HCT116 (cell line): ENCODE results near the gene MAP6D1. TPM values are rescaled to one million over a fixed set of nuclear protein-coding genes. Genes with fewer than 3 reads are reported as not detected.
A peak's percentile ranks its signal among the peaks of the same experiment; 100 is the strongest.

ENCODE experiments used
- ATAC-seq: fragments of 200-7000 bp; cut with Tn5 transposase; 2 replicates; pipeline ENCODE4 v1.9.1; 2020; ENCODE audit warnings: mild to moderate bottlenecking, moderate library complexity
- BruUV-seq: library from RNA; stranded (reverse); fragments of 400-500 nt; replicated peaks from 2 replicates; lab custom pipeline; 2021; lab: Mats Ljungman, UMichigan
- CTCF ChIA-PET: fragments of 300-600 bp; sonication (Branson Sonifier 250); formaldehyde crosslinking; loops from one replicate; lab custom pipeline; 2021; ENCODE audit warnings: antibody characterized with exemption; lab: Charles Lee
- POLR2A ChIA-PET: fragments of 300-600, 350-600 bp; sonication (Branson Sonifier 250); formaldehyde crosslinking; loops from one replicate; lab custom pipeline; 2021; ENCODE audit warnings: antibody characterized with exemption; lab: Charles Lee
- RAD21 ChIA-PET, 2 experiments: fragments of 300-600 bp; sonication (Branson Sonifier 250); formaldehyde crosslinking; loops; one replicate each; lab custom pipeline; 2023; ENCODE audit warnings: low total read pairs in 2 of 2; ENCODE audit not compliant: uncharacterized antibody in 2 of 2, unreplicated experiment in 2 of 2, low non-redundant PET in 1 of 2; lab: Charles Lee
- DNase-seq: peaks from one replicate; pipeline ENCODE4 v3.0.0-alpha.2; 2010; ENCODE audit warnings: low read depth, low spot score
- H2AFZ ChIP-seq: fragments of 200-600 bp; shearing (Covaris generic), sonication (generic); 2 replicates; pipeline ENCODE4 v1.6.1; 2017; ENCODE audit warnings: low read depth, mixed run types, mixed read lengths, antibody characterized with exemption, low read length; ENCODE audit not compliant: poor library complexity, severe bottlenecking
- H3K27ac ChIP-seq: 2 replicates; pipeline ENCODE4 v1.5.1; 2012; ENCODE audit warnings: low read depth, low read length
- H3K27me3 ChIP-seq: fragments of 200-600 bp; sonication (generic); 2 replicates; pipeline ENCODE4 v1.6.1; 2016; ENCODE audit warnings: mixed run types, low read length, mixed read lengths; ENCODE audit not compliant: insufficient read depth
- H3K36me3 ChIP-seq, 2 experiments: fragments of 200-500 bp in 1 of 2; fragments of 200-600 bp in 1 of 2; sonication (Bioruptor generic) in 1 of 2; sonication (generic) in 1 of 2; 2 replicates each; pipeline versions ENCODE4 v1.5.1 to v1.6.1; 2014 to 2016; ENCODE audit warnings: low read length in 2 of 2, inconsistent platforms in 1 of 2, mixed read lengths in 1 of 2, mixed run types in 1 of 2; ENCODE audit not compliant: insufficient read depth in 2 of 2, control insufficient read depth in 1 of 2
- H3K4me1 ChIP-seq, 2 experiments: fragments of 200-600 bp in 1 of 2; sonication (generic) in 1 of 2; 2 replicates each; pipeline versions ENCODE4 v1.5.1 to v1.6.1; 2012 to 2017; ENCODE audit warnings: low read length in 2 of 2, inconsistent platforms in 1 of 2, mild to moderate bottlenecking in 1 of 2, mixed read lengths in 1 of 2, mixed run types in 1 of 2, moderate library complexity in 1 of 2; ENCODE audit not compliant: insufficient read depth in 2 of 2, control insufficient read depth in 1 of 2
- H3K4me2 ChIP-seq: fragments of 200-600 bp; sonication (generic); 2 replicates; pipeline ENCODE4 v1.6.1; 2017; ENCODE audit warnings: mixed run types, low read length, mixed read lengths
- H3K4me3 ChIP-seq, 2 experiments: fragments of 200-600 bp in 1 of 2; sonication (generic) in 1 of 2; replicated peaks in 1 of 2; 2 replicates each; pipeline ENCODE4 v1.5.1; 2011 to 2016; ENCODE audit warnings: low read length in 2 of 2, control low read depth in 1 of 2, low read depth in 1 of 2, mild to moderate bottlenecking in 1 of 2, mixed read lengths in 1 of 2, mixed run types in 1 of 2
- H3K79me2 ChIP-seq: fragments of 200-600 bp; sonication (generic); 2 replicates; pipeline ENCODE4 v1.6.1; 2017; ENCODE audit warnings: mild to moderate bottlenecking, mixed run types, low read length, moderate library complexity, mixed read lengths; ENCODE audit not compliant: insufficient read depth
- H3K9ac ChIP-seq: fragments of 200-600 bp; sonication (generic); 2 replicates; pipeline ENCODE4 v1.6.1; 2016; ENCODE audit warnings: low read length, mixed read lengths
- H3K9me2 ChIP-seq: fragments of 200-600 bp; sonication (generic), shearing (Covaris generic); 2 replicates; pipeline ENCODE4 v1.6.1; 2017; ENCODE audit warnings: mixed run types, mild to moderate bottlenecking, moderate library complexity; ENCODE audit not compliant: insufficient read depth
- H3K9me3 ChIP-seq, 2 experiments: fragments of 200-500 bp in 1 of 2; fragments of 200-600 bp in 1 of 2; sonication (Bioruptor generic) in 1 of 2; sonication (generic) in 1 of 2; 2 replicates each; pipeline ENCODE4 v1.6.1; 2014 to 2017; ENCODE audit warnings: low read length in 2 of 2, mixed read lengths in 2 of 2, inconsistent platforms in 1 of 2, low read depth in 1 of 2, mild to moderate bottlenecking in 1 of 2, mixed run types in 1 of 2, moderate library complexity in 1 of 2; ENCODE audit not compliant: control insufficient read depth in 1 of 2, insufficient read depth in 1 of 2
- H4K20me1 ChIP-seq: fragments of 200-600 bp; sonication (generic), shearing (Covaris generic); 2 replicates; pipeline ENCODE4 v1.6.1; 2017; ENCODE audit warnings: mixed run types, mild to moderate bottlenecking, moderate library complexity; ENCODE audit not compliant: insufficient read depth
- ATF3 ChIP-seq: IDR thresholded peaks from 2 replicates; pipeline ENCODE4 v1.6.1; 2012
- CBX3 ChIP-seq: IDR thresholded peaks from 2 replicates; pipeline ENCODE4 v1.6.1; 2012; ENCODE audit warnings: low read depth
- CEBPB ChIP-seq: IDR thresholded peaks from 2 replicates; pipeline ENCODE4 v1.6.1; 2012; ENCODE audit warnings: low read depth
- ELF1 ChIP-seq: IDR thresholded peaks from 2 replicates; pipeline ENCODE4 v1.6.1; 2012; ENCODE audit warnings: low read depth, borderline replicate concordance
- EZH2 ChIP-seq: fragments of 200-600 bp; sonication (generic); IDR thresholded peaks from 2 replicates; pipeline ENCODE4 v1.6.1; 2017; ENCODE audit warnings: antibody characterized with exemption, mixed run types
- EZH2phosphoT487 ChIP-seq: fragments of 200-600 bp; IDR thresholded peaks from 2 replicates; pipeline ENCODE4 v1.6.1; 2018; ENCODE audit warnings: antibody characterized with exemption, borderline replicate concordance
- FOSL1 ChIP-seq: IDR thresholded peaks from 2 replicates; pipeline ENCODE4 v1.6.1; 2012; ENCODE audit warnings: low read depth
- JUND ChIP-seq: IDR thresholded peaks from 2 replicates; pipeline ENCODE4 v1.6.1; 2012
- MAX ChIP-seq: IDR thresholded peaks from 2 replicates; pipeline ENCODE4 v1.6.1; 2012
- POLR2AphosphoS5 ChIP-seq: IDR thresholded peaks from 2 replicates; pipeline ENCODE4 v1.6.1; 2011; ENCODE audit warnings: mild to moderate bottlenecking, low read depth, low read length, moderate library complexity
- SIN3A ChIP-seq: IDR thresholded peaks from 2 replicates; pipeline ENCODE4 v1.6.1; 2012; ENCODE audit warnings: low read depth
- SRF ChIP-seq: IDR thresholded peaks from 2 replicates; pipeline ENCODE4 v1.6.1; 2012; ENCODE audit warnings: low read depth
- TCF7L2 ChIP-seq: IDR thresholded peaks from 2 replicates; pipeline ENCODE4 v1.7.0; 2011; ENCODE audit warnings: borderline replicate concordance, inconsistent platforms; ENCODE audit not compliant: insufficient read depth, insufficient read length; ENCODE audit errors: extremely low read depth
- YY1 ChIP-seq: IDR thresholded peaks from 2 replicates; pipeline ENCODE4 v1.6.1; 2011; ENCODE audit warnings: low read length, low read depth, moderate library complexity, mild to moderate bottlenecking; ENCODE audit not compliant: insufficient replicate concordance; ENCODE audit errors: extremely low read depth
- ZBTB33 ChIP-seq: IDR thresholded peaks from 2 replicates; pipeline ENCODE4 v1.6.1; 2011; ENCODE audit warnings: mild to moderate bottlenecking, low read length, moderate library complexity; ENCODE audit not compliant: insufficient replicate concordance; ENCODE audit errors: extremely low read depth
- ZFX ChIP-seq: fragments of 450-650 bp; IDR thresholded peaks from 2 replicates; pipeline ENCODE4 v1.6.1; 2017
- ZNF274 ChIP-seq: fragments of 200-500 bp; sonication (Bioruptor generic); IDR thresholded peaks from 2 replicates; pipeline ENCODE4 v1.6.1; 2014; ENCODE audit warnings: mild to moderate bottlenecking, low read depth, low read length, inconsistent platforms
- intact Hi-C: fragments of 100-400 bp; cut with micrococcal nuclease; formaldehyde crosslinking; loops from 2 replicates; pipeline ENCODE4 v1.10.0; 2022
- total RNA-seq: library from RNA; stranded (reverse); gene quantifications from one replicate; pipeline ENCODE4 v1.2.1, GENCODE V29; 2021; ENCODE audit not compliant: unreplicated experiment

Gene MAP6D1
- total RNA-seq, 1 experiment from 2014 or later = 5.3 TPM

- RAD21 ChIA-PET = no interaction called here
- Histone ChIP-seq H3K79me2 (no peaks in the 10 kb centered on the region), H2AFZ (no peak overlapping the region), H3K4me3 (no peak overlapping the region), H3K4me1 (no peaks in the 10 kb centered on the region), H4K20me1 (no peaks in the 10 kb centered on the region), H3K9ac (no peak overlapping the region), H3K9me3 (no peaks in the 10 kb centered on the region), H3K27ac (no peak overlapping the region), H3K4me2 (no peak overlapping the region), H3K36me3 (no peaks in the 10 kb centered on the region)
- no peak for ATAC-seq
- no TSS peak for BruUV-seq
- POLR2A ChIA-PET = no interaction called here
- intact Hi-C loops = no loop called here
- TF ChIP-seq POLR2AphosphoS5 (no peak), ZNF274 (no peak), TCF7L2 (no peak), ELF1 (no peak), YY1 (no peak), JUND (no peak), EZH2phosphoT487 (no peak)
- TF ChIP-seq, all 23 proteins: peak for 0
- CTCF ChIA-PET = no interaction called here
- no peaks in the 10 kb centered on the region for H3K9me2 ChIP-seq
- no peaks in the 10 kb centered on the region for H3K27me3 ChIP-seq
- DNase-seq = no peak
Measured at GRCh38 chr3:183817639-183818038, 7.7 kb downstream of the MAP6D1 start.

- BruUV-seq = TSS peak; percentile 15
- H3K4me2 ChIP-seq = no peak overlapping the region
- no peaks in the 10 kb centered on the region for H3K9me3 ChIP-seq
- H4K20me1 ChIP-seq = no peaks in the 10 kb centered on the region
- no peak for ATAC-seq
- H3K4me3 ChIP-seq = no peak overlapping the region
- H3K9me2 ChIP-seq = no peaks in the 10 kb centered on the region
- H3K79me2 ChIP-seq = no peaks in the 10 kb centered on the region
- no peaks in the 10 kb centered on the region for H3K36me3 ChIP-seq
- intact Hi-C loops = no loop called here
- no peaks in the 10 kb centered on the region for H3K27me3 ChIP-seq
- ChIA-PET POLR2A (no interaction called here), RAD21 (no interaction called here), CTCF (no interaction called here)
- H3K9ac ChIP-seq = no peak overlapping the region
- H3K27ac ChIP-seq = no peak overlapping the region
- no peak overlapping the region for H2AFZ ChIP-seq
- H3K4me1 ChIP-seq = no peaks in the 10 kb centered on the region
- DNase-seq = no peak
- TF ChIP-seq EZH2phosphoT487 (no peak), EZH2 (no peak), ATF3 (no peak), FOSL1 (no peak), YY1 (no peak), JUND (no peak), ZFX (no peak), CBX3 (no peak), SIN3A (no peak), SRF (no peak), ELF1 (no peak), MAX (no peak), CEBPB (no peak), POLR2AphosphoS5 (no peak), ZBTB33 (no peak)
Measured at GRCh38 chr3:183816681-183817510, 8.5 kb downstream of the MAP6D1 start.
